Sigmoid colon (tissue), 4 donors: ENCODE results near the gene DCAF5.

ENCODE experiments used
- EP300 ChIP-seq, 4 donors: sonication (generic); formaldehyde crosslinking; IDR thresholded peaks; one replicate each; pipeline ENCODE4 v1.6.1; 2017; ENCODE audit warnings: antibody characterized with exemption in 4 of 4
- POLR2A ChIP-seq, 2 donors: fragments of 450-650 bp; IDR thresholded peaks; one replicate each; pipeline ENCODE4 v1.6.1; 2016; ENCODE audit warnings: antibody characterized with exemption in 2 of 2, mild to moderate bottlenecking in 2 of 2, moderate library complexity in 2 of 2
- TF ChIP-seq, protein P1 (sequence below), 4 experiments: fragments of 450-650 bp in 3 of 4; fragments of 200-600 bp in 1 of 4; IDR thresholded peaks; one replicate each; pipeline ENCODE4 v1.5.1; 2016 to 2019; ENCODE audit warnings: antibody characterized with exemption in 4 of 4, mild to moderate bottlenecking in 3 of 4, moderate library complexity in 2 of 4

DNA sequence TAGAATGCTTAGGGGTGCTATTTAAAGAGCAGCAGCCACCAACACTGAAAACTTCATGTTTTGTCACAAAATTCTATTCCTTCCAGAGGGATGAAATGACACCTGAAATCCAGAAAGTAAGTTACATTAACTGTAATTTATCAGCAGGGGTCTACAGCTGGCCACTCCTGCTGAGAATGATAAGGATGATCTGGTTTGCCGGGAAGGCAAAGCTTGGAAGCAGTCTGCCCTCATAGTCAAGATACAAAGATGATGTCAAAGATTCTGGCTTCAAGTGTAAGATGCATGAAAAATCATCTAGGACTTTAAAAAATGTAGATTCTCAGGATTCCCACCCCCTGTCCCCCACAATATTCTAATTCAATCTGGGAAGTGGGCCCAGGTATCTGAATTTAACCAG is 58.4 kb downstream of the DCAF5 start:
- TF ChIP-seq EP300 (IDR thresholded peaks at IDR 0.05) (no peak), POLR2A (IDR thresholded peaks at IDR 0.05) (no peak)
- TF ChIP-seq, protein P1, sequence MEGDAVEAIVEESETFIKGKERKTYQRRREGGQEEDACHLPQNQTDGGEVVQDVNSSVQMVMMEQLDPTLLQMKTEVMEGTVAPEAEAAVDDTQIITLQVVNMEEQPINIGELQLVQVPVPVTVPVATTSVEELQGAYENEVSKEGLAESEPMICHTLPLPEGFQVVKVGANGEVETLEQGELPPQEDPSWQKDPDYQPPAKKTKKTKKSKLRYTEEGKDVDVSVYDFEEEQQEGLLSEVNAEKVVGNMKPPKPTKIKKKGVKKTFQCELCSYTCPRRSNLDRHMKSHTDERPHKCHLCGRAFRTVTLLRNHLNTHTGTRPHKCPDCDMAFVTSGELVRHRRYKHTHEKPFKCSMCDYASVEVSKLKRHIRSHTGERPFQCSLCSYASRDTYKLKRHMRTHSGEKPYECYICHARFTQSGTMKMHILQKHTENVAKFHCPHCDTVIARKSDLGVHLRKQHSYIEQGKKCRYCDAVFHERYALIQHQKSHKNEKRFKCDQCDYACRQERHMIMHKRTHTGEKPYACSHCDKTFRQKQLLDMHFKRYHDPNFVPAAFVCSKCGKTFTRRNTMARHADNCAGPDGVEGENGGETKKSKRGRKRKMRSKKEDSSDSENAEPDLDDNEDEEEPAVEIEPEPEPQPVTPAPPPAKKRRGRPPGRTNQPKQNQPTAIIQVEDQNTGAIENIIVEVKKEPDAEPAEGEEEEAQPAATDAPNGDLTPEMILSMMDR (IDR thresholded peaks at IDR 0.05), result no peak
